ENCODE data around the gene OR2F1.

OR2F1 gene, protein sequence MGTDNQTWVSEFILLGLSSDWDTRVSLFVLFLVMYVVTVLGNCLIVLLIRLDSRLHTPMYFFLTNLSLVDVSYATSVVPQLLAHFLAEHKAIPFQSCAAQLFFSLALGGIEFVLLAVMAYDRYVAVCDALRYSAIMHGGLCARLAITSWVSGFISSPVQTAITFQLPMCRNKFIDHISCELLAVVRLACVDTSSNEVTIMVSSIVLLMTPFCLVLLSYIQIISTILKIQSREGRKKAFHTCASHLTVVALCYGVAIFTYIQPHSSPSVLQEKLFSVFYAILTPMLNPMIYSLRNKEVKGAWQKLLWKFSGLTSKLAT

DNA sequence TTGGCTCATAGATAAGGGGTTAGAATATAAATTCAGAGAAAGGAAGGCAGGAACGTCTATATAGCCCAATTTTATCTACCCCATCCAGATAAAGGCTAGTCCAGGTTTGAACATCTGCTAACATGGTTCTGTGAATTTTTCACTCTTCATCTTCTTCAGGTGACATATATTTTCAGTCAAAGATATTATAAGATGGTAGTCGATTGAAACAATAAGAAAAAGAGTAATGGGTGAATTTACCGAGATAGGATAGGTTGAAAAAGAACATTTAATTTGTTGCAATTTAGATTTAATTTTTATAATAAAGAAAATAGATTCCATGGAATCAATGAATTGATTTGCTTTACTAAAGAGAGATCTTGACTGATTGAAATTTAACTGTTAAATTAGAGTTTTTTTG, at the start of gene OR2F1:
Gene OR2F1 (plus strand): TSS at position 301 of the 400 bp plus-strand sequence. CDS start 5,127 bp downstream, outside the sequence.
- no peak within 1 kb of the TSS for H3K4me3 ChIP-seq (ENCODE audit: low read depth, low read length)
- DNase-seq (ENCODE audit: low read depth, low spot score), result no peak
- POLR2A ChIA-PET, result no interaction called here
- CTCF ChIA-PET, result no interaction called here
- TF ChIP-seq, protein P1, sequence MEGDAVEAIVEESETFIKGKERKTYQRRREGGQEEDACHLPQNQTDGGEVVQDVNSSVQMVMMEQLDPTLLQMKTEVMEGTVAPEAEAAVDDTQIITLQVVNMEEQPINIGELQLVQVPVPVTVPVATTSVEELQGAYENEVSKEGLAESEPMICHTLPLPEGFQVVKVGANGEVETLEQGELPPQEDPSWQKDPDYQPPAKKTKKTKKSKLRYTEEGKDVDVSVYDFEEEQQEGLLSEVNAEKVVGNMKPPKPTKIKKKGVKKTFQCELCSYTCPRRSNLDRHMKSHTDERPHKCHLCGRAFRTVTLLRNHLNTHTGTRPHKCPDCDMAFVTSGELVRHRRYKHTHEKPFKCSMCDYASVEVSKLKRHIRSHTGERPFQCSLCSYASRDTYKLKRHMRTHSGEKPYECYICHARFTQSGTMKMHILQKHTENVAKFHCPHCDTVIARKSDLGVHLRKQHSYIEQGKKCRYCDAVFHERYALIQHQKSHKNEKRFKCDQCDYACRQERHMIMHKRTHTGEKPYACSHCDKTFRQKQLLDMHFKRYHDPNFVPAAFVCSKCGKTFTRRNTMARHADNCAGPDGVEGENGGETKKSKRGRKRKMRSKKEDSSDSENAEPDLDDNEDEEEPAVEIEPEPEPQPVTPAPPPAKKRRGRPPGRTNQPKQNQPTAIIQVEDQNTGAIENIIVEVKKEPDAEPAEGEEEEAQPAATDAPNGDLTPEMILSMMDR (IDR thresholded peaks at IDR 0.05; ENCODE audit: insufficient read depth, low read length, missing control alignments), result no peak

DNA sequence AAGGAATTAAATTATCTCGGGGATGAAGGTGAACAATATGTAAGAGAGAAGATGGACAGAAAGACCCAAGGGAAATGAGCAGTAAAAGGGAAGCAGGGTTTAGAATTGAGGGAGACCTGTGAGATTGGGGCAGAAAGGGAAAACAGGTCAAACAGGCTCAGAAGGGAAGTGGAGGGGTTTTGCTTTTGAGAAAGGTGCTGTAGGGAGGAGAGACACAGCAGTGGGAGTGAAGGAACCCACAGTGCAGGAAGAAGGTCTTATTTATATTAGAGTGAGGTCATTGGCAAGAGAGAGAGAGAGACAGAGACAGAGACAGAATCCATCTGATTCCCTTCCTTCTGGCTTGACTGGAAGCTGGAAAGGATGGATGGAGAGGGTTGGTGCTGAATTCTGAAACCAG, 49.1 kb upstream of the OR2F1 start:
- ChIA-PET CTCF (interaction anchor here (1.2 kb wide), 1 partner anchor 19 kb away, joined by 3 read pairs; no protein-coding TSS in a partner anchor), POLR2A (no interaction called here)
- DNase-seq (ENCODE audit: low read depth, low spot score), result no peak
- H3K4me3 ChIP-seq (ENCODE audit: low read depth, low read length), result no peak overlapping the region
- TF ChIP-seq, protein P1 (IDR thresholded peaks at IDR 0.05; ENCODE audit: insufficient read depth, low read length, missing control alignments), result no peak

DNA sequence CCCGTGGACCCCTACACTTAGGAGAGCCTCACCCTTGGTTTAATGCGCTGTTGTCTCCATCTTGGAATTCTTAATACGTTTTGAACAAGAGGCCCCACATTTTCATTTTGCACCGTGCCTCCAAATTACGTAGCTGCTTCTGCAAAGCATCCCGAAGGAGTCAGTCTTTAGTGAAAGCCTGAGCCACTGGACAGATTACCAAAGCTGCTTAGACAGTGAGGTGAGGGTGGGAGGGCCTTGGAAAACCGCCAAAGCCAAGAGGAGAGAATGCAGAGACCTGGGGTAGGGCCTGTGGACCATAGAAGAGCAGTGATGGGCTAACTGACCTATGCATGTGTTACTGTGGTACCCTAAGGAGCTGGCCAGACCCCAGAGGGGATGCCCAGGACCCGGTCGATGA, 48.5 kb upstream of the OR2F1 start:
- TF ChIP-seq, protein P1 (IDR thresholded peaks at IDR 0.05; ENCODE audit: insufficient read depth, low read length, missing control alignments), result no peak
- CTCF ChIA-PET, result interaction anchor here (1.2 kb wide), 1 partner anchor 20 kb away, joined by 3 read pairs; no protein-coding TSS in a partner anchor
- no peak for DNase-seq (ENCODE audit: low read depth, low spot score)
- H3K4me3 ChIP-seq (ENCODE audit: low read depth, low read length), result no peak overlapping the region
- POLR2A ChIA-PET, result no interaction called here

DNA sequence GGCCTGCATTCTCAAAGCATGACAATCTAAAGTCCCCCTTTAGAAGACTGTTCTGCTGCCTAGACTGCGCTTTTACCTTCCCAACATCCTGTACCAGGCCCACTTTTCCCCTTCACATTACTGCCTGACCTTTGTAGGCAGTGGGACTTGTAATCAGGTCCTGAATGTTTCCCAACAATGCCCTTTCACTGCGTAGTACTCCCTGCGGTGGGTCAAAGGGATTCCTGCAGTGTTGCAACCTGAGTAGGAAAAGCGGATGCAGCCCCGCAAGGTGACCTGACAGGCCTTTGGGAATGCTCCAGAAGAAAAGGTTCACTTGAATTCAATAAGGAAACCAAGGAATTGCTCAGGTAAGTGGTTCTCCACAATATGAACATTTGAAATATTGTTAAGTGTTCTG, 47.7 kb upstream of the OR2F1 start:
- ChIA-PET POLR2A (no interaction called here), CTCF (no interaction called here)
- TF ChIP-seq, protein P1 (IDR thresholded peaks at IDR 0.05; ENCODE audit: insufficient read depth, low read length, missing control alignments), result no peak
- no peak overlapping the region for H3K4me3 ChIP-seq (ENCODE audit: low read depth, low read length)
- no peak for DNase-seq (ENCODE audit: low read depth, low spot score)

DNA sequence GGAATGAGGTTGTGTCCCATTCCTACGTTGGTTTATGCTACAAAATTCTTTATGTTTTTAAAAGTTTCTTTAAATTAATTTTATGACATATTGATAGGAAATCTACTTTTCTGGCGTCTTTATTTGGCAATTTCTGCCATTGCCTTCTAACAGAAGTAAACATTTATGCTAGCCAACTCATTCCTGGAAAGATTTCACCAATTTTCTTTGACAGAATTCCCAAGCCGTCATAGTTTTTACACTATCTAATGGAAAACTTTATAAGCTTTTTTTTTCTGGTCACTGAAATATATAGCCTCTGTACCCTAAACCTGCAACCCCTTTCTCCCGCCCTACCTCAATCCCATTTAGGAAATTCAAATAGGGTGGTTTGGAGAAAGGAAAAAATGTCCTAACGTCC, 46.5 kb upstream of the OR2F1 start:
- DNase-seq (ENCODE audit: low read depth, low spot score), result no peak
- CTCF ChIA-PET, result no interaction called here
- TF ChIP-seq, protein P1 (IDR thresholded peaks at IDR 0.05; ENCODE audit: insufficient read depth, low read length, missing control alignments), result no peak
- no peak overlapping the region for H3K4me3 ChIP-seq (ENCODE audit: low read depth, low read length)
- POLR2A ChIA-PET, result no interaction called here

DNA sequence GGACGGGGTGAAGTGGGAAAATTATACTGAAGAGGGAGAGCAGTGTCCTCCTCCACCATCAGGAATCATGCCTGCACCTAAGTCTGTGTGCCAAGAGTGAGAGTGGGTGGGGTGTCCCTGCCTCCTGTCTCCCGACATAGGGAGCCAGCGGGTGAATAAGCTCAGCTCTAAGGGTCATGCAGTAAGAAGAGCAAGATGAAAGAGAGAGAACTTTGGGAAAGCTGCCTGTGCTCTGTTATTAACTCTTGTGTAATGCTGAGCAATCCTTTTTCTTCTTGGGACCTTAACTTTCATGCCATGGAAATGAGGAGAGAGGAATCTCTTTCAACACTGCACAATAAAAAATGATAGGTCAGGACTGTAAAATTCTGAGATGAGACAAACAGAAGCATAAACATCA, 44.8 kb upstream of the OR2F1 start:
- TF ChIP-seq, protein P1 (IDR thresholded peaks at IDR 0.05; ENCODE audit: insufficient read depth, low read length, missing control alignments), result no peak
- CTCF ChIA-PET, result interaction anchor here (2.8 kb wide), 1 partner anchor 8 kb away, joined by 14 read pairs; the partner anchor contains the start of gene TCAF1

More for the DNA sequence above, 44.8 kb upstream of the OR2F1 start:
- H3K4me3 ChIP-seq (ENCODE audit: low read depth, low read length), result no peak overlapping the region
- DNase-seq (ENCODE audit: low read depth, low spot score), result no peak
- POLR2A ChIA-PET, result interaction anchor here (0.9 kb wide), 1 partner anchor 8 kb away, joined by 3 read pairs; the partner anchor contains the start of gene TCAF1

Data from AG04449 (cell line).